ENCODE data around the gene RHOJ. TPM values are rescaled to one million over a fixed set of nuclear protein-coding genes. Genes with fewer than 3 reads are reported as not detected.
A peak's percentile ranks its signal among the peaks of the same experiment; 100 is the strongest.

Gene RHOJ
- total RNA-seq, 2 donors from 2014 or later = 5.9 to 11.2 TPM

- Histone ChIP-seq H3K27me3 (no peaks in the 10 kb centered on the region), H3K9me3 (peaks cover 0 to 6% of the 10 kb centered on the region in 2 donors), H3K4me3 (no peak overlapping the region), H3K27ac (no peak overlapping the region), H3K4me1 (peaks cover 0 to 10% of the 10 kb centered on the region in 2 donors), H3K36me3 (no peaks in the 10 kb centered on the region)
- no peak for TF ChIP-seq CTCF (IDR thresholded peaks at IDR 0.05)
- DNase-seq (ENCODE audit: low spot score) = no peak
Measured at GRCh38 chr14:63268771-63269170, 64.5 kb downstream of the RHOJ start.

DNA sequence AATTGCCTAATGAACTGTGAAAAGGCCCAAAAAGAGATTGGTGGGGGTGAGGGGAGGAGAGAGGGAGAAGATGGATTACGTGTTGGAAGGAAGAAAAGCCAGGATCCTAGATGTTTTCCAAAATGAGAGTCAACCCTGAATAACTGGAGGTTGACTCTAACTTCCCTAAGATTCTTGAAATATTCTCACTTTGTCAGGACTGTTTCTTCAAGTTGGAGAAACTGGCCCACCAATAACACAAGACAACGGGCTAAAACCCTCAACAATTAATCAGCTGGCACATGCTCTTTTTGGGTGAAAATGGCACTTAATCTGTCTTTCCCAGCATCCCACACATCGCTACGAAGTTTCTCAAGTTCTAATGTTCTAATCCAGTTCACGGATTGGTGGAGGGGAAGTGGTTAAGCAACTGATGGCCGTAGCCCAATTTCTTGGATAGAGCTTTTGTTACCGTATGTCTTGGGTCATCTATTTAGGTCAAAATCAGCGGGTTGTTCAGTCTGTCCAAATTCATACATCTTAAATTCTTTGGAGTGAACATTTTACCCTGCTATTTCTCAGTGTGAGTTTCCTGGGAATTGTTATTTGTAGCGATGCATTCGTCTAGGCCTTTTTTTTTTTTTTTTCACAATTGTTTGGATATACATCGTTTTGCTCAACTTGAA lies 65.5 kb downstream of the RHOJ start:
- Histone ChIP-seq H3K9me3 (peaks cover 0 to 6% of the 10 kb centered on the region in 2 donors), H3K36me3 (no peaks in the 10 kb centered on the region), H3K4me1 (peaks cover 0 to 15% of the 10 kb centered on the region in 2 donors), H3K27me3 (no peaks in the 10 kb centered on the region), H3K27ac (no peak overlapping the region), H3K4me3 (no peak overlapping the region)
- no peak for TF ChIP-seq CTCF (IDR thresholded peaks at IDR 0.05)
- DNase-seq (ENCODE audit: low spot score) = no peak

GRCh38 chr14:63273129-63273528 lies 68.9 kb downstream of the RHOJ start:
- no peaks in the 10 kb centered on the region for H3K36me3 ChIP-seq
- peak overlapping the region; percentile 3 to 20 for H3K27ac ChIP-seq
- no peak for TF ChIP-seq CTCF (IDR thresholded peaks at IDR 0.05)
- no peaks in the 10 kb centered on the region for H3K27me3 ChIP-seq
- H3K9me3 ChIP-seq = no peaks in the 10 kb centered on the region
- peaks cover 0 to 15% of the 10 kb centered on the region in 2 donors for H3K4me1 ChIP-seq
- no peak for DNase-seq (ENCODE audit: low spot score)
- no peak overlapping the region for H3K4me3 ChIP-seq

DNA sequence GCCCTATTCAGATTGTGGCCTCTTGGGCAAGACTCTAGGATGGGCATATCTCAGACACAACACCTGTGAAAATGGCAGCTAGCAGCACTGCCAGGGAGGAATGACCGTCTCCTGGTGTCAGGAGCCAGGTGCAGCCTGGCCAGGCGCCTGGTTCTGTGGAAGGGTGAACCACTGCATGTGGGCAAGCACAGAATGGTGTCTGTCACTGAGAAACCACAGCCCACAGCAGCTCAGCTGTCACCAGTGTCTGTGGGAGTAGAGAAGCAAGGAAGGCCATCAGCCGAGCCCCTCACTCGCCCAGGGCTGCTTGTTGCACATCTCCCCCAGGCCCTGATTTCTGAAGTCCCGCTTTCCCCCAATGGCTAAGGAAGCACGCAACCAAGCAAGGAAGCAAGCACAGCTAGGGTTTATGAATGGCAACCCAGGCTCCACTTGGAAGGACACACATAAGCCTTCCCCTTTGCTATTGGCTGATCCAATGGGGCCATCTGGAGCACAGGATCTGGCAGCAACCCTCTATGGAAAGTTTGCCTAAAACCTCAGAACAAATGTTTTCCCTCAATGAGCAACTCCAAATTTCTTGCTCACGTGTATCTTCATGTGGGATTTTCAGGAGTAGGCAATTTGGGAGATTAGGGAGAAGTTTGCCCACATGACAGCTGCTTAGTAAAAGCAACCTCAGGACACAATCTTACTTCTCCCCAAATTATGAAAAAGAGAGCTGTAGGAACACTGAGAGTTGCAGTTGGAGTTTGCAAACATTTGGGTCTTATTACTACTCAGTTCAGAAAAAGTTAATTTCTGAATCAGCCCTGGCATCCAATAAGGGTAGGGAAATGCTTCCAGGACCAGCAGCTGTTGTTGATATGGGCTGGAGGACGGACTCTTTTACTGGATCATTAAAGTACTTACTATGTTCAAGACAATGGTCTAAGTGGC lies 69.7 kb downstream of the RHOJ start:
- DNase-seq (ENCODE audit: low spot score) = peak; percentile 69
- H3K27ac ChIP-seq = peak overlapping the region; percentile 20 to 24
- no peak for TF ChIP-seq CTCF (IDR thresholded peaks at IDR 0.05)
- no peaks in the 10 kb centered on the region for H3K36me3 ChIP-seq
- H3K4me3 ChIP-seq = no peak overlapping the region
- peaks cover 0 to 15% of the 10 kb centered on the region in 2 donors for H3K4me1 ChIP-seq
- H3K9me3 ChIP-seq = no peaks in the 10 kb centered on the region
- H3K27me3 ChIP-seq = no peaks in the 10 kb centered on the region

DNA sequence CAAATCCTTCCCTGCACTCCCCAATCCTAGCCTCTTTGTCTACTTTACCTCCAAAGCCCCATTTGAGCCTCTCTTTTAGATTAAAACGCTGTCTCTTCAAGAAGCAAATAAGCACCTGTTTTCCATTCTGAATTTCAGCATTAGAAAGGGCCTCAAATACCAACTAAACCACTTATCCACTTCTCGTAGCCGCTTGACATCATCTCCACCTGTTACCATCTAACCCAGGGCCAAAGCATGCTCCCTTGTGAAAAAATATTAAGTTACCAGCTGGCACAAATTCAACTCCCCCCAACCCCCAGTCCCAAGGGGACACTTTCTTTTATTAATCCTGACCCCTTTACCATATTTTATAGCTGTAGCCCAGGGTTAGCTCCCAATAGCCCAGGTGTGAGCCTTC lies 71.4 kb downstream of the RHOJ start:
- no peak for TF ChIP-seq CTCF (IDR thresholded peaks at IDR 0.05)
- peaks cover 0 to 15% of the 10 kb centered on the region in 2 donors for H3K4me1 ChIP-seq
- no peak for DNase-seq (ENCODE audit: low spot score)
- H3K27ac ChIP-seq = no peak overlapping the region
- H3K36me3 ChIP-seq = no peaks in the 10 kb centered on the region
- no peaks in the 10 kb centered on the region for H3K27me3 ChIP-seq
- H3K4me3 ChIP-seq = no peak overlapping the region
- no peaks in the 10 kb centered on the region for H3K9me3 ChIP-seq

All from right atrium auricular region (tissue), 2 donors.